Panc1 (cell line): ENCODE data around the gene BEGAIN. TPM values are rescaled to one million over a fixed set of nuclear protein-coding genes. Genes with fewer than 3 reads are reported as not detected.

ENCODE experiments used
- ATAC-seq: fragments of 200-7000 bp; cut with Tn5 transposase; 2 replicates; pipeline ENCODE4 v1.9.1; 2020; ENCODE audit warnings: mild to moderate bottlenecking, moderate library complexity
- BruUV-seq: library from RNA; stranded (reverse); fragments of 400-500 nt; replicated peaks from 2 replicates; lab custom pipeline; 2021; lab: Mats Ljungman, UMichigan
- CTCF ChIA-PET: fragments of 300-600 bp; sonication (Branson Sonifier 250); formaldehyde crosslinking; loops from one replicate; lab custom pipeline; 2022; ENCODE audit warnings: antibody characterized with exemption; lab: Charles Lee
- POLR2A ChIA-PET: fragments of 300-600 bp; sonication (Branson Sonifier 250); formaldehyde crosslinking; loops from one replicate; lab custom pipeline; 2022; ENCODE audit warnings: antibody characterized with exemption; lab: Charles Lee
- DNase-seq: peaks from one replicate; pipeline ENCODE4 v3.0.0-alpha.2; 2010; ENCODE audit warnings: low read depth, low spot score
- H3K27ac ChIP-seq: 2 replicates; pipeline ENCODE4 v1.5.1; 2011; ENCODE audit warnings: mild to moderate bottlenecking, low read length, inconsistent platforms
- H3K27me3 ChIP-seq: fragments of 200-500 bp; sonication (Bioruptor generic); 2 replicates; pipeline ENCODE4 v1.6.0; 2014; ENCODE audit warnings: low read length, inconsistent platforms; ENCODE audit not compliant: control insufficient read depth, insufficient read depth
- H3K36me3 ChIP-seq: fragments of 200-500 bp; sonication (Bioruptor generic); 2 replicates; pipeline ENCODE4 v1.5.1; 2014; ENCODE audit warnings: inconsistent platforms, mild to moderate bottlenecking, low read length, moderate library complexity; ENCODE audit not compliant: control insufficient read depth, insufficient read depth
- H3K4me1 ChIP-seq: 2 replicates; pipeline ENCODE4 v1.5.1; 2011; ENCODE audit warnings: inconsistent platforms, mild to moderate bottlenecking, low read length, moderate library complexity; ENCODE audit not compliant: control insufficient read depth, insufficient read depth
- H3K4me3 ChIP-seq, 2 experiments: 2 replicates each; pipeline ENCODE4 v1.5.1; 2011 to 2012; ENCODE audit warnings: low read depth in 2 of 2, low read length in 2 of 2, mild to moderate bottlenecking in 2 of 2, inconsistent platforms in 1 of 2, moderate library complexity in 1 of 2
- H3K9me3 ChIP-seq: fragments of 200-500 bp; sonication (Bioruptor generic); 2 replicates; pipeline ENCODE4 v1.5.1; 2014; ENCODE audit warnings: low read depth, mild to moderate bottlenecking, inconsistent platforms, low read length, moderate library complexity; ENCODE audit not compliant: control insufficient read depth, insufficient read depth
- POLR2AphosphoS5 ChIP-seq: IDR thresholded peaks from 2 replicates; pipeline ENCODE4 v1.6.1; 2012; ENCODE audit warnings: mild to moderate bottlenecking, low read depth, low read length, moderate library complexity
- SIN3A ChIP-seq: IDR thresholded peaks from 2 replicates; pipeline ENCODE4 v1.6.1; 2012; ENCODE audit warnings: low read depth, mild to moderate bottlenecking, low read length, moderate library complexity, borderline replicate concordance; ENCODE audit not compliant: insufficient read depth
- TCF7L2 ChIP-seq: IDR thresholded peaks from 2 replicates; pipeline ENCODE4 v1.6.1; 2011; ENCODE audit warnings: mild to moderate bottlenecking, low read depth, low read length, inconsistent platforms
- in situ Hi-C: cut with HindIII; loops from 2 replicates; pipeline ENCODE4 v1.10.0; 2016; ENCODE audit warnings: low sequenced_read_pairs, low pct_unique_long_range_greater_than_20kb
- intact Hi-C: fragments of 100-400 bp; cut with micrococcal nuclease; formaldehyde crosslinking; loops from one replicate; pipeline ENCODE4 v1.10.0; 2022; ENCODE audit not compliant: unreplicated experiment
- total RNA-seq: library from RNA; stranded (reverse); gene quantifications from one replicate; pipeline ENCODE4 v1.2.1, GENCODE V29; 2021; ENCODE audit not compliant: unreplicated experiment
- TF ChIP-seq, protein P1 (sequence below), 2 experiments: IDR thresholded peaks; 2 replicates each; pipeline ENCODE4 v1.6.1; 2011 to 2012; ENCODE audit warnings: low read depth in 2 of 2, control low read depth in 1 of 2, low read length in 1 of 2, mild to moderate bottlenecking in 1 of 2, moderate library complexity in 1 of 2; ENCODE audit not compliant: insufficient read depth in 1 of 2
- TF ChIP-seq, protein P2 (sequence below): fragments of 450-650 bp; IDR thresholded peaks from 2 replicates; pipeline ENCODE4 v1.5.1; 2017; ENCODE audit warnings: mild to moderate bottlenecking

BEGAIN gene
- total RNA-seq, 1 experiment from 2014 or later, result 26.5 TPM

DNA sequence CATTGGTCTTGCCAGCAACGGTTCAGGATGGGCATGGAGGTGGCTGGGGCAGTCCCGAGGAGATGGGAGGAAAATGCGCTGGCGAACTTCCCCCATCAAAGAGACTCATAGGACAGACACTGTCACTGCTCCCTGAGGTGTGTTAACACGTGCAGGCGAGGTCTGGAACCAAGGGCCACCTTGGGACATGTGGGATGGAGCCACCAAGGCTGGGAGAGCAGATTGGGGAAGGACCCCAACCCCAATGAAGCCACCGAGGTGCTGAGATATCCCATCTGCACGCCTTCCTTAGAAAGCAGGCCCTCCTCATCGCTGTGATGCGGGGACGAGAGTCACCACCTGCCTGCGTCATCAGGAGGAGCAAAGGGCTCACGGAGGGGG, 16.9 kb upstream of the BEGAIN start:
- CTCF ChIA-PET, result no interaction called here
- BruUV-seq, result no TSS peak
- H3K27me3 ChIP-seq, result no peaks in the 10 kb centered on the region

DNA sequence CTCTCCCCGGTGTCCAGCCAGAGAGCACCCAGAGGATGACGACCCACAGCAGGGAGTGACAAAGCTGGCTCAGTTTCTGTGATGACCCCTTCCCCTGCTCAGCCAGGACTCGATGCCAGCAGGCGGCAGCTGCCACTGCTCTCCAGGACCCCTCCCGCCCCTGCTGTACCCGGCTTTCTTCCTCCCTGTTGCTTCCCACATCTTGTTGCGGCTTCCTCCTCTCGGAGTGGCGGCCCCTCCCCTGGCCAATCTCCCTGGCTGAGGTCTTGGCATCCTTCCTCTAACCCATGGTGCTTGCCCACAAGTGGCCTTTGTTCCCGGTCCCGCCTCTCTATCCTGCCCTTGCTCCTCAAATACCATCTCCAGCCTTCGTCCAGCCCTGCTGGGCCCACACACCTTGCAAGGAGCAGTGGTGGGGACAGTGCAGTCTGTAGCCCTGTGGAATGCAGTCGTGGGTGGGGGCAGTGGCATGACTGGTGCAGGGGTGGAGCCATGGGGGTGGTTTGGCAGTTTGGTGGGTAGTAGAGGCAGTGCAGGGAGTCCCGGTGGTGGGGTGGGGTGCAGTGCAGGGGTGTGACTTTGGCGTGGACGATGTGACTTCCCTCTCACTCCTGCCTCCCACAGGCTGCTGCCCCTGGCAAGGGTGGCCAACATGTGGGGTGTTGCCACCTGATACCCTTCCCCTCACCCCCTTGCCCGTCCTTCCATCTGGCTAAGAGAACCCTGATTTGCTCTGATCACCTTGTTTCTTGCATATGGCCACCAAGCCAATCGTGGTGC, 16.3 kb upstream of the BEGAIN start:
- no peaks in the 10 kb centered on the region for H3K36me3 ChIP-seq
- no peak for TF ChIP-seq SIN3A
- no peak for TF ChIP-seq POLR2AphosphoS5
- TF ChIP-seq, protein P1, sequence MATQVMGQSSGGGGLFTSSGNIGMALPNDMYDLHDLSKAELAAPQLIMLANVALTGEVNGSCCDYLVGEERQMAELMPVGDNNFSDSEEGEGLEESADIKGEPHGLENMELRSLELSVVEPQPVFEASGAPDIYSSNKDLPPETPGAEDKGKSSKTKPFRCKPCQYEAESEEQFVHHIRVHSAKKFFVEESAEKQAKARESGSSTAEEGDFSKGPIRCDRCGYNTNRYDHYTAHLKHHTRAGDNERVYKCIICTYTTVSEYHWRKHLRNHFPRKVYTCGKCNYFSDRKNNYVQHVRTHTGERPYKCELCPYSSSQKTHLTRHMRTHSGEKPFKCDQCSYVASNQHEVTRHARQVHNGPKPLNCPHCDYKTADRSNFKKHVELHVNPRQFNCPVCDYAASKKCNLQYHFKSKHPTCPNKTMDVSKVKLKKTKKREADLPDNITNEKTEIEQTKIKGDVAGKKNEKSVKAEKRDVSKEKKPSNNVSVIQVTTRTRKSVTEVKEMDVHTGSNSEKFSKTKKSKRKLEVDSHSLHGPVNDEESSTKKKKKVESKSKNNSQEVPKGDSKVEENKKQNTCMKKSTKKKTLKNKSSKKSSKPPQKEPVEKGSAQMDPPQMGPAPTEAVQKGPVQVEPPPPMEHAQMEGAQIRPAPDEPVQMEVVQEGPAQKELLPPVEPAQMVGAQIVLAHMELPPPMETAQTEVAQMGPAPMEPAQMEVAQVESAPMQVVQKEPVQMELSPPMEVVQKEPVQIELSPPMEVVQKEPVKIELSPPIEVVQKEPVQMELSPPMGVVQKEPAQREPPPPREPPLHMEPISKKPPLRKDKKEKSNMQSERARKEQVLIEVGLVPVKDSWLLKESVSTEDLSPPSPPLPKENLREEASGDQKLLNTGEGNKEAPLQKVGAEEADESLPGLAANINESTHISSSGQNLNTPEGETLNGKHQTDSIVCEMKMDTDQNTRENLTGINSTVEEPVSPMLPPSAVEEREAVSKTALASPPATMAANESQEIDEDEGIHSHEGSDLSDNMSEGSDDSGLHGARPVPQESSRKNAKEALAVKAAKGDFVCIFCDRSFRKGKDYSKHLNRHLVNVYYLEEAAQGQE (IDR thresholded peaks at IDR 0.05; ENCODE audit: insufficient read depth in 1 of 2, low read depth in 2 of 2, low read length in 1 of 2), result no peak
- TF ChIP-seq, protein P2, sequence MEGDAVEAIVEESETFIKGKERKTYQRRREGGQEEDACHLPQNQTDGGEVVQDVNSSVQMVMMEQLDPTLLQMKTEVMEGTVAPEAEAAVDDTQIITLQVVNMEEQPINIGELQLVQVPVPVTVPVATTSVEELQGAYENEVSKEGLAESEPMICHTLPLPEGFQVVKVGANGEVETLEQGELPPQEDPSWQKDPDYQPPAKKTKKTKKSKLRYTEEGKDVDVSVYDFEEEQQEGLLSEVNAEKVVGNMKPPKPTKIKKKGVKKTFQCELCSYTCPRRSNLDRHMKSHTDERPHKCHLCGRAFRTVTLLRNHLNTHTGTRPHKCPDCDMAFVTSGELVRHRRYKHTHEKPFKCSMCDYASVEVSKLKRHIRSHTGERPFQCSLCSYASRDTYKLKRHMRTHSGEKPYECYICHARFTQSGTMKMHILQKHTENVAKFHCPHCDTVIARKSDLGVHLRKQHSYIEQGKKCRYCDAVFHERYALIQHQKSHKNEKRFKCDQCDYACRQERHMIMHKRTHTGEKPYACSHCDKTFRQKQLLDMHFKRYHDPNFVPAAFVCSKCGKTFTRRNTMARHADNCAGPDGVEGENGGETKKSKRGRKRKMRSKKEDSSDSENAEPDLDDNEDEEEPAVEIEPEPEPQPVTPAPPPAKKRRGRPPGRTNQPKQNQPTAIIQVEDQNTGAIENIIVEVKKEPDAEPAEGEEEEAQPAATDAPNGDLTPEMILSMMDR, result no peak
- no peak for TF ChIP-seq TCF7L2
- no peak overlapping the region for H3K4me3 ChIP-seq
- intact Hi-C loops (no loop called here), in situ Hi-C loops (no loop called here)
- H3K27ac ChIP-seq, result no peak overlapping the region
- H3K9me3 ChIP-seq, result 0 out of 2 replicates have a peak, but pooled peaks cover 5% of the 10 kb centered on the region
- H3K27me3 ChIP-seq, result no peaks in the 10 kb centered on the region
- ChIA-PET POLR2A (no interaction called here), CTCF (no interaction called here)
- H3K4me1 ChIP-seq, result no peaks in the 10 kb centered on the region
- DNase-seq (no peak), ATAC-seq (no peak)
- no TSS peak for BruUV-seq

More for the DNA sequence above, 16.9 kb upstream of the BEGAIN start:
- POLR2A ChIA-PET, result no interaction called here
- Histone ChIP-seq H3K27ac (no peak overlapping the region), H3K9me3 (0 out of 2 replicates have a peak, but pooled peaks cover 5% of the 10 kb centered on the region), H3K36me3 (no peaks in the 10 kb centered on the region), H3K4me3 (no peak overlapping the region), H3K4me1 (no peaks in the 10 kb centered on the region)
- intact Hi-C loops, result no loop called here
- TF ChIP-seq POLR2AphosphoS5 (no peak), SIN3A (no peak), TCF7L2 (no peak)
- TF ChIP-seq, protein P2, result no peak
- TF ChIP-seq, protein P1 (IDR thresholded peaks at IDR 0.05; ENCODE audit: insufficient read depth in 1 of 2, low read depth in 2 of 2, low read length in 1 of 2), result no peak
- no peak for DNase-seq
- in situ Hi-C loops, result no loop called here
- no peak for ATAC-seq
